Measurements from ENCODE around the gene SMIM21. TPM values are rescaled to one million over a fixed set of nuclear protein-coding genes. Genes with fewer than 3 reads are reported as not detected.

SMIM21 gene
- polyA plus RNA-seq, 3 donors = not detected

- H3K27me3 Mint-ChIP-seq (ENCODE audit: low read depth in 3 of 3) = peaks cover 4 to 10% (median 8%) of the 10 kb centered on the region in 3 donors
- no peak overlapping the region for H3K4me2 ChIP-seq (replicated peaks; ENCODE audit: extremely low read depth, low read length, poor library complexity, severe bottlenecking)
- H3K27me3 ChIP-seq (ENCODE audit: control insufficient read depth in 2 of 2, insufficient read depth in 2 of 2, low read length in 2 of 2) = peaks cover 0 to 7% of the 10 kb centered on the region in 2 donors
- H3K9ac ChIP-seq (ENCODE audit: insufficient read depth, low read length, poor library complexity, severe bottlenecking) = no peak overlapping the region
- no peaks in the 10 kb centered on the region for H3K36me3 Mint-ChIP-seq
- H4K20me1 ChIP-seq (ENCODE audit: insufficient read depth, low read length) = no peaks in the 10 kb centered on the region
- H3K9me3 Mint-ChIP-seq = peaks cover 0 to 2% (median 2%) of the 10 kb centered on the region in 7 donors
- no peaks in the 10 kb centered on the region for H3K36me3 ChIP-seq (replicated peaks in 1 of 2; ENCODE audit: control insufficient read depth in 1 of 2, insufficient read depth in 2 of 2, low read length in 2 of 2)
- no peak for DNase-seq
- H3K9me3 ChIP-seq (replicated peaks in 1 of 2; ENCODE audit: control insufficient read depth in 1 of 2, insufficient read depth in 1 of 2, low read length in 2 of 2) = no peaks in the 10 kb centered on the region
- intact Hi-C loops (cut with micrococcal nuclease) = no loop called here
- H2AFZ ChIP-seq (ENCODE audit: insufficient read depth, low read depth, low read length, poor library complexity, severe bottlenecking) = no peak overlapping the region
- WGBS (ENCODE audit: insufficient coverage) = 93% methylated on average over 3 of the region's 7 CpGs
- H3K4me3 ChIP-seq (replicated peaks in 1 of 3; ENCODE audit: low read depth in 2 of 3, low read length in 3 of 3) = no peak overlapping the region
- no peak overlapping the region for H3K4me3 Mint-ChIP-seq
- no peaks in the 10 kb centered on the region for H3K79me2 ChIP-seq (ENCODE audit: insufficient read depth, low read length)
- no peak overlapping the region for H3K27ac ChIP-seq (ENCODE audit: low read depth in 1 of 2, low read length in 2 of 2)
- no peaks in the 10 kb centered on the region for H3K4me1 Mint-ChIP-seq
- no peak overlapping the region for H3K27ac Mint-ChIP-seq
- H3K4me1 ChIP-seq (ENCODE audit: control insufficient read depth in 1 of 2, insufficient read depth in 2 of 2, low read length in 2 of 2) = no peaks in the 10 kb centered on the region
- no peak for TF ChIP-seq CTCF (IDR thresholded peaks at IDR 0.05)
These were observed 32.4 kb downstream of the SMIM21 start for GRCh38 chr18:75395137-75395536.

DNA sequence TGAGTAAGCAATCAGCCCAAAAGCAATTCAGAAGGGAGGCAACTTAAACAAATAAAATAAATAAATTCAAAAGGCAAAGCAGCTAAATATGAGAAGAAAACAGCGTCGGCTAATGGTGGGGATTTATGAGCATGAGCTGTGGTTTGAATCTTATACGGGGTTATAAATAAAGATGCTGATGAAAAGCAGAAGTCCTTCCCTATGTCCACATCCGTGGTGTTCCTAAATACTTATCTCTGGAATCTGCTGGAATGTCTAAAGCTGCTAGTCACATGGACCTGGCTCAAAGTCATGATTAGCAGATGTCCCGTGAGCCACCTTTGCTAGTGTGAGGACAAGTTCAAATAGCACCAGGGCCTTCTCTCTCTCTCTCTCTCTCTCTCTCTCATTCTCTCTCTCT is 33.8 kb downstream of the SMIM21 start:
- no peak overlapping the region for H3K27ac ChIP-seq (ENCODE audit: low read depth in 1 of 2, low read length in 2 of 2)
- H3K27me3 ChIP-seq (ENCODE audit: control insufficient read depth in 2 of 2, insufficient read depth in 2 of 2, low read length in 2 of 2) = peaks cover 0 to 7% of the 10 kb centered on the region in 2 donors
- Mint-ChIP-seq H3K9me3 (peaks cover 0 to 5% (median 2%) of the 10 kb centered on the region in 7 donors), H3K4me1 (no peaks in the 10 kb centered on the region), H3K4me3 (no peak overlapping the region), H3K27ac (no peak overlapping the region), H3K36me3 (no peaks in the 10 kb centered on the region), H3K27me3 (ENCODE audit: low read depth in 3 of 3) (peaks cover 3 to 8% (median 5%) of the 10 kb centered on the region in 3 donors)
- no peaks in the 10 kb centered on the region for H3K9me3 ChIP-seq (replicated peaks in 1 of 2; ENCODE audit: control insufficient read depth in 1 of 2, insufficient read depth in 1 of 2, low read length in 2 of 2)
- H3K79me2 ChIP-seq (ENCODE audit: insufficient read depth, low read length) = no peaks in the 10 kb centered on the region
- DNase-seq = no peak
- H4K20me1 ChIP-seq (ENCODE audit: insufficient read depth, low read length) = no peaks in the 10 kb centered on the region
- TF ChIP-seq CTCF (IDR thresholded peaks at IDR 0.05) = no peak
- no peak overlapping the region for H3K9ac ChIP-seq (ENCODE audit: insufficient read depth, low read length, poor library complexity, severe bottlenecking)
- WGBS (ENCODE audit: insufficient coverage) = no CpG with 5 or more reads among the region's 5 CpGs
- H2AFZ ChIP-seq (ENCODE audit: insufficient read depth, low read depth, low read length, poor library complexity, severe bottlenecking) = no peak overlapping the region
- no peak overlapping the region for H3K4me3 ChIP-seq (replicated peaks in 1 of 3; ENCODE audit: low read depth in 2 of 3, low read length in 3 of 3)
- H3K4me1 ChIP-seq (ENCODE audit: control insufficient read depth in 1 of 2, insufficient read depth in 2 of 2, low read length in 2 of 2) = no peaks in the 10 kb centered on the region
- intact Hi-C loops (cut with micrococcal nuclease) = no loop called here
- no peaks in the 10 kb centered on the region for H3K36me3 ChIP-seq (replicated peaks in 1 of 2; ENCODE audit: control insufficient read depth in 1 of 2, insufficient read depth in 2 of 2, low read length in 2 of 2)
- no peak overlapping the region for H3K4me2 ChIP-seq (replicated peaks; ENCODE audit: extremely low read depth, low read length, poor library complexity, severe bottlenecking)
